Tibial artery (tissue), 4 donors: Measurements from ENCODE around the gene ADAM12.

Experiments used
- DNase-seq, 2 donors: peaks; one replicate each; pipeline ENCODE4 v3.0.0-alpha.2; 2019
- H3K27ac ChIP-seq, 2 donors: fragments of 200-600 bp; sonication (generic) in 1 of 2; 1 replicate in 1 of 2; 2 replicates in 1 of 2; pipeline ENCODE4 v1.5.1; 2018 to 2019; ENCODE audit warnings: mild to moderate bottlenecking in 1 of 2
- H3K27me3 ChIP-seq, 2 donors: fragments of 200-600 bp; sonication (generic) in 1 of 2; one replicate each; pipeline versions ENCODE4 v1.5.1 to v1.6.0; 2016 to 2019
- H3K36me3 ChIP-seq, 3 donors: fragments of 200-600 bp; sonication (generic) in 2 of 3; one replicate each; pipeline ENCODE4 v1.5.1; 2016 to 2019; ENCODE audit warnings: mild to moderate bottlenecking in 2 of 3
- H3K4me1 ChIP-seq, 4 donors: fragments of 200-600 bp; sonication (generic) in 2 of 4; 1 replicate in 3 of 4; 2 replicates in 1 of 4; pipeline ENCODE4 v1.5.1; 2016 to 2019
- H3K4me3 ChIP-seq, 2 donors: fragments of 200-600 bp; sonication (generic) in 1 of 2; 1 replicate in 1 of 2; 2 replicates in 1 of 2; pipeline ENCODE4 v1.5.1; 2018 to 2019; ENCODE audit warnings: mild to moderate bottlenecking in 2 of 2
- H3K9me3 ChIP-seq, 3 donors: fragments of 200-600 bp; sonication (generic) in 1 of 3; one replicate each; pipeline ENCODE4 v1.5.1; 2016 to 2019
- intact Hi-C: fragments of 100-400 bp; cut with DNase I; formaldehyde crosslinking; loops from one replicate; pipeline ENCODE4 v1.15.0; 2023; ENCODE audit warnings: low total_unique reads
- TF ChIP-seq, protein P1 (sequence below), 2 experiments: fragments of 200-600 bp in 1 of 2; fragments of 450-650 bp in 1 of 2; IDR thresholded peaks; one replicate each; pipeline ENCODE4 v1.5.1; 2017 to 2019; ENCODE audit warnings: antibody characterized with exemption in 2 of 2, mild to moderate bottlenecking in 1 of 2, moderate library complexity in 1 of 2

Gene ADAM12

DNA sequence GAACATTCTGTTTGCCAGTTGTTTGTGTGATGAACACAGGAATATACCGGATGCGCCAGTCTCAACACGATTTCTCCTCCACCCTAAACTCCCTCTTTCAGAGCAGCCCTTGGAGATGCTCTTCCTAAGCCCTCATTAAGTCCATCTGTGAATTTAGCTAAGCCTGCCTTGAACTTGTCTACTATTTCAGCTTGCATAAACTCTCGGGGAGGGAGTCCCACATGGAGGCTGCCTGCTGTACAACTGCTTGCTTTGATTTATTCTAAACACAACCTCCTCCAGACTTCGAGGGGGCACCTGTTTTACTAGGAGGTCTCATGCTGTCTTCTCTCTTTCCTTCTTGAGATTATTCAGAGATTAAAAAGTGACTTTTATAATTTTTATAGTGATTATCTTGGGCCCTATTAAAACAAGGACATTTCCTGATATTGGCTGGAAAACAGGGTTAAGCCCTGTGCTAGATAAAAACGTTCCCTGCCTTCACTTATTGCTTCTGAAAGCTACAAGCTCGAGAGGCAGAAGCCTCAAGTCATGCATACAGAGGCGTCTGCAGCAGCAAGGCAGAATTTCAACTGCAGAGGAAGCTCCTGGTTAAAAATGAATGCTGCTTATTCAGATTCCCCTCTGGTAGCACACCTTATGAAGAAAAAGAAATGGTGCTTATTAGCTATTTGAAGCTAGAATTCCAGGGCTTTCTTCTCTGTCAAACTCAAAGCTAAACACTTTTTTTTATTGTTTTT lies 317.6 kb downstream of the ADAM12 start:
- no peak overlapping the region for H3K27ac ChIP-seq
- no peak for DNase-seq
- no peak overlapping the region for H3K4me3 ChIP-seq
- H3K36me3 ChIP-seq: no peaks in the 10 kb centered on the region
- H3K9me3 ChIP-seq: no peaks in the 10 kb centered on the region
- intact Hi-C loops: no loop called here
- TF ChIP-seq, protein P1, sequence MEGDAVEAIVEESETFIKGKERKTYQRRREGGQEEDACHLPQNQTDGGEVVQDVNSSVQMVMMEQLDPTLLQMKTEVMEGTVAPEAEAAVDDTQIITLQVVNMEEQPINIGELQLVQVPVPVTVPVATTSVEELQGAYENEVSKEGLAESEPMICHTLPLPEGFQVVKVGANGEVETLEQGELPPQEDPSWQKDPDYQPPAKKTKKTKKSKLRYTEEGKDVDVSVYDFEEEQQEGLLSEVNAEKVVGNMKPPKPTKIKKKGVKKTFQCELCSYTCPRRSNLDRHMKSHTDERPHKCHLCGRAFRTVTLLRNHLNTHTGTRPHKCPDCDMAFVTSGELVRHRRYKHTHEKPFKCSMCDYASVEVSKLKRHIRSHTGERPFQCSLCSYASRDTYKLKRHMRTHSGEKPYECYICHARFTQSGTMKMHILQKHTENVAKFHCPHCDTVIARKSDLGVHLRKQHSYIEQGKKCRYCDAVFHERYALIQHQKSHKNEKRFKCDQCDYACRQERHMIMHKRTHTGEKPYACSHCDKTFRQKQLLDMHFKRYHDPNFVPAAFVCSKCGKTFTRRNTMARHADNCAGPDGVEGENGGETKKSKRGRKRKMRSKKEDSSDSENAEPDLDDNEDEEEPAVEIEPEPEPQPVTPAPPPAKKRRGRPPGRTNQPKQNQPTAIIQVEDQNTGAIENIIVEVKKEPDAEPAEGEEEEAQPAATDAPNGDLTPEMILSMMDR (IDR thresholded peaks at IDR 0.05): no peak
- no peaks in the 10 kb centered on the region for H3K27me3 ChIP-seq
- peaks cover 0 to 6% (median 1%) of the 10 kb centered on the region in 4 donors for H3K4me1 ChIP-seq

- Histone ChIP-seq H3K27ac (no peak overlapping the region), H3K4me3 (no peak overlapping the region), H3K27me3 (no peaks in the 10 kb centered on the region), H3K9me3 (no peaks in the 10 kb centered on the region), H3K36me3 (no peaks in the 10 kb centered on the region), H3K4me1 (peaks cover 0 to 20% (median 7%) of the 10 kb centered on the region in 4 donors)
- TF ChIP-seq, protein P1 (IDR thresholded peaks at IDR 0.05): no peak
- DNase-seq: no peak
- intact Hi-C loops: no loop called here
Measured at GRCh38 chr10:126068322-126068721, 320.0 kb downstream of the ADAM12 start.

DNA sequence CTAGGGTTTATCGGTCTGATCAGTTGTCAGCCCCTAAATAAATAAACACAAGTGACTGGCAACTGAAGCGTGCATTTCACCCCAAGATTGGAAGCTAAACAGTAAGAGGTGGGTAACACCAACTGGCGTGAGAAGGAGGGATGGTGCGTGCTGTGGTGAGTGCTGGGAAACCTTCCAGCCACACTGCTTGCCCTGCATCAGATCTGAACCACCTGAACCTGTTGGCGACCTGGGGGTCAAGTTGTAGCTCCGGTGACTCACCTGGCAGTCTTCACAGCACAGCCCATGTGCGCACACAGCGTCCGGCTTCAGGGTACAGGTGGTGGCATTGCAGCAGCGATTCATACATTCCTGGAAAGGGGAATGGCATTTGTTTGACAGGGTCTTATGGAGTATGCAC lies 321.8 kb downstream of the ADAM12 start:
- intact Hi-C loops: no loop called here
- Histone ChIP-seq H3K27ac (no peak overlapping the region), H3K4me3 (no peak overlapping the region), H3K27me3 (no peaks in the 10 kb centered on the region), H3K4me1 (peaks cover 0 to 35% (median 22%) of the 10 kb centered on the region in 4 donors), H3K9me3 (no peaks in the 10 kb centered on the region), H3K36me3 (no peaks in the 10 kb centered on the region)
- no peak for DNase-seq
- TF ChIP-seq, protein P1 (IDR thresholded peaks at IDR 0.05): no peak

DNA sequence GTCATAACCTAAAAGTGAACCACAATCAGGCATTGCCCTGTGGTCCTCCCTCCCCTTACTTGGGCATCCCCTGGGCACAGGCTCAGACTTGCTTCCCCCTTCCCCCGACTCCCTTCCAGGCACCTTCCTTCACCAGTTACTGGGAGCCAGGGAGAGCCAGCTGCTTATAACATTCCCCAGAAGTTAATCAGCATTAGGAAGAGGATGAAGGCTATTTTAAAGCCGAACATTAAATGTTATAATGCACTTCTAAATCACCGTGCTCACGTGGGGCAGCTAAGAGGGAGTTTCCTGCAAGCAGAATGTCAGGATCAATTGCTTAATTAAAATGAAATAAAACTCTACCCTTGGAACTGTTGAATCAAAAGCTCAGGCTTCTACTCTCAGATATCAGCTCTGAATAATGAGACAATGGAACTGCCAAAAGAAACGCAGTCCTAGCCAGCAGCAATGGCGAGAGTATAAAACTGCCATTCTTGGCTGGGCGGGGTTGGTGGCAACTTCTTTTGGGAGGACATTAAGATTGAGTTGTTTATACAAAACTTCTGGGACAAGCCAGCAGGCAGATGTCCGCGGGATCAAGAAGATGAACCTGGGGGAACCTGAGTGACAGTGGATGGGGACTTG lies 322.4 kb downstream of the ADAM12 start:
- no peak for DNase-seq
- Histone ChIP-seq H3K36me3 (no peaks in the 10 kb centered on the region), H3K4me3 (no peak overlapping the region), H3K4me1 (peaks cover 0 to 35% (median 22%) of the 10 kb centered on the region in 4 donors), H3K27me3 (no peaks in the 10 kb centered on the region), H3K27ac (no peak overlapping the region), H3K9me3 (no peaks in the 10 kb centered on the region)
- intact Hi-C loops: no loop called here
- TF ChIP-seq, protein P1 (IDR thresholded peaks at IDR 0.05): no peak

DNA sequence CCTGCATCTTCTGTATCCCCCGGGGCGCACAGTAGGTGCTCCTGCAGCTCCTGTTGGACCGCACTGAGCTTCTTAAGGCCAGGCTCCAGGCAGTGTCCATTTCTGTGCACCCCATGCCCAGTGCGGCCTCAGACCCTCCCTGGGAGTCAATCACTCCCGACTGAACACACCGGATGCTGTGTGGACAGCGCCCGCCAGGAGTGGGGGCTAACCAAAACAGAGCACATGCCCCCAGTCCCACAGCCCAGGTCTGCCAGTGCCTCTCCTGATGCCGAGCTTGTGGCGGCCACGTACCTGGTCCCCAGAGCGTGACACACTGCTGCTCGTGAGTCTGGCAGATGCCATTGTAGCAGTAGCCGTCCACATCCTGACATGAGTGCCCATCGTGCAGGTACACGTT lies 323.8 kb downstream of the ADAM12 start:
- Histone ChIP-seq H3K4me1 (peaks cover 0 to 35% (median 24%) of the 10 kb centered on the region in 4 donors), H3K27ac (no peak overlapping the region), H3K27me3 (no peaks in the 10 kb centered on the region), H3K36me3 (no peaks in the 10 kb centered on the region), H3K4me3 (no peak overlapping the region), H3K9me3 (no peaks in the 10 kb centered on the region)
- intact Hi-C loops: no loop called here
- DNase-seq: no peak
- TF ChIP-seq, protein P1 (IDR thresholded peaks at IDR 0.05): no peak
